NCI-H69 (cell line): ENCODE data around the gene FAIM2.
A peak's percentile ranks its signal among the peaks of the same experiment; 100 is the strongest.

Experiments used
- DNase-seq: peaks from one replicate; lab custom pipeline; 2025; lab: John Stamatoyannopoulos, UW

FAIM2 gene

GRCh38 chr12:49903700-49904423 is at the start of gene FAIM2:
Gene FAIM2 (minus strand): TSS chr12:49903900. CDS start chr12:49903792, 108 bp downstream.
- DNase-seq: peak; percentile 92

- no peak for DNase-seq
Observed at GRCh38 chr12:49953151-49953550, 49.5 kb upstream of the FAIM2 start.

GRCh38 chr12:49952391-49953055 is 48.8 kb upstream of the FAIM2 start:
- no peak for DNase-seq

- DNase-seq: no peak
Observed at GRCh38 chr12:49951411-49952240, 47.9 kb upstream of the FAIM2 start.

GRCh38 chr12:49950273-49951251 is 46.9 kb upstream of the FAIM2 start, which contains the start of gene AQP2:
Gene AQP2 (plus strand): TSS chr12:49950737. CDS start chr12:49950831, 94 bp downstream.
- DNase-seq: no peak

GRCh38 chr12:49949866-49950265 is 46.2 kb upstream of the FAIM2 start:
- DNase-seq: no peak

- no peak for DNase-seq
Observed at GRCh38 chr12:49948866-49949845, 45.5 kb upstream of the FAIM2 start.

- no peak for DNase-seq
Observed at GRCh38 chr12:49947593-49948226, 44.0 kb upstream of the FAIM2 start.

- DNase-seq: peak; percentile 43
Observed at GRCh38 chr12:49946497-49946896, 42.8 kb upstream of the FAIM2 start.

- no peak for DNase-seq
Observed at GRCh38 chr12:49946086-49946485, 42.4 kb upstream of the FAIM2 start.

- DNase-seq: peak; percentile 79
Observed at GRCh38 chr12:49945394-49946080, 41.8 kb upstream of the FAIM2 start.

GRCh38 chr12:49944718-49945117 is 41.0 kb upstream of the FAIM2 start:
- DNase-seq: no peak

- no peak for DNase-seq
Observed at GRCh38 chr12:49944046-49944445, 40.3 kb upstream of the FAIM2 start.

- DNase-seq: no peak
Observed at GRCh38 chr12:49943625-49943960, 39.9 kb upstream of the FAIM2 start.

GRCh38 chr12:49942921-49943624 is 39.4 kb upstream of the FAIM2 start:
- no peak for DNase-seq

- no peak for DNase-seq
Observed at GRCh38 chr12:49942512-49942893, 38.8 kb upstream of the FAIM2 start.

GRCh38 chr12:49941556-49942511 is 38.1 kb upstream of the FAIM2 start:
- no peak for DNase-seq
